ENCODE measurements around the gene P2RX7. TPM values are rescaled to one million over a fixed set of nuclear protein-coding genes. Genes with fewer than 3 reads are reported as not detected.

P2RX7 gene
- total and polyA plus RNA-seq, 2 donors (not counting 1 experiment from before 2014, with no cell fraction given) = 1.9 to 17.2 TPM

DNA sequence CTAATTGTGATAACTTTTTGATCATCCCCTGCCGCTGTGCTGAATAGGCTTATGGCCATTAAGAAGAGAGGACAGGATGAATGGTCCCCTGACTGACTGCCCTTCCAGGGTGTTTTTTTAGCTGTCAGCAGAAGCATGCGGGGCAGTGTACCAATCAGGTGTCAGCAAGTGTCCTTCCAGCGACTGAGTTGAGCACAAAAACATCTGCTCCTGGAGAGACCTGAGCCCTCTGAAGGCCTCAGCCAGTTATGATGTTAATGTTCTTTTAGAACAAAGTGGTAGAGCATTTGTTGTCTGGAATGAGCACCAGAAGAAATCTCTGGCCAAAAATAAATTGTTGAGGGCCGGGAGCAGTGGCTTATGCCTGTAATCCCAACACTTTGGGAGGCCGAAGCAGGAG lies 37.5 kb downstream of the P2RX7 start:
- no peaks in the 10 kb centered on the region for H4K20me1 ChIP-seq (ENCODE audit: control insufficient read depth, extremely low read depth, insufficient read depth, low read length)
- no peak for DNase-seq (ENCODE audit: low read depth in 2 of 2)
- H3K36me3 ChIP-seq (ENCODE audit: control insufficient read depth, insufficient read depth, low read length) = no peaks in the 10 kb centered on the region
- TF ChIP-seq, protein P1, sequence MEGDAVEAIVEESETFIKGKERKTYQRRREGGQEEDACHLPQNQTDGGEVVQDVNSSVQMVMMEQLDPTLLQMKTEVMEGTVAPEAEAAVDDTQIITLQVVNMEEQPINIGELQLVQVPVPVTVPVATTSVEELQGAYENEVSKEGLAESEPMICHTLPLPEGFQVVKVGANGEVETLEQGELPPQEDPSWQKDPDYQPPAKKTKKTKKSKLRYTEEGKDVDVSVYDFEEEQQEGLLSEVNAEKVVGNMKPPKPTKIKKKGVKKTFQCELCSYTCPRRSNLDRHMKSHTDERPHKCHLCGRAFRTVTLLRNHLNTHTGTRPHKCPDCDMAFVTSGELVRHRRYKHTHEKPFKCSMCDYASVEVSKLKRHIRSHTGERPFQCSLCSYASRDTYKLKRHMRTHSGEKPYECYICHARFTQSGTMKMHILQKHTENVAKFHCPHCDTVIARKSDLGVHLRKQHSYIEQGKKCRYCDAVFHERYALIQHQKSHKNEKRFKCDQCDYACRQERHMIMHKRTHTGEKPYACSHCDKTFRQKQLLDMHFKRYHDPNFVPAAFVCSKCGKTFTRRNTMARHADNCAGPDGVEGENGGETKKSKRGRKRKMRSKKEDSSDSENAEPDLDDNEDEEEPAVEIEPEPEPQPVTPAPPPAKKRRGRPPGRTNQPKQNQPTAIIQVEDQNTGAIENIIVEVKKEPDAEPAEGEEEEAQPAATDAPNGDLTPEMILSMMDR (conservative IDR thresholded peaks at IDR 0.05 in 1 of 2, IDR thresholded peaks at IDR 0.05 in 1 of 2; ENCODE audit: low read depth in 1 of 2, low read length in 2 of 2) = no peak
- TF ChIP-seq EZH2 (IDR thresholded peaks at IDR 0.05; ENCODE audit: low read length, missing control alignments) = no peak
- H3K4me3 ChIP-seq (replicated peaks in 1 of 4; ENCODE audit: control extremely low read depth in 1 of 4, insufficient read depth in 1 of 4, low read depth in 3 of 4, low read length in 4 of 4) = no peak overlapping the region
- no peak overlapping the region for H3K9ac ChIP-seq (ENCODE audit: insufficient read depth, low read length)
- no peak overlapping the region for H2AFZ ChIP-seq (ENCODE audit: low read length)
- no peaks in the 10 kb centered on the region for H3K4me1 ChIP-seq (ENCODE audit: control insufficient read depth, extremely low read depth, insufficient read depth, low read length)
- no peaks in the 10 kb centered on the region for H3K79me2 ChIP-seq (ENCODE audit: control insufficient read depth, insufficient read depth, low read length)
- no peaks in the 10 kb centered on the region for H3K27me3 ChIP-seq (ENCODE audit: control insufficient read depth, insufficient read depth, low read length)
- no peak overlapping the region for H3K27ac ChIP-seq (ENCODE audit: insufficient read depth, low read length)
- no peaks in the 10 kb centered on the region for H3K9me3 ChIP-seq (ENCODE audit: control insufficient read depth, insufficient read depth, low read depth, low read length)
- no peak overlapping the region for H3K4me2 ChIP-seq (ENCODE audit: extremely low read depth, insufficient read depth, low read length)

DNA sequence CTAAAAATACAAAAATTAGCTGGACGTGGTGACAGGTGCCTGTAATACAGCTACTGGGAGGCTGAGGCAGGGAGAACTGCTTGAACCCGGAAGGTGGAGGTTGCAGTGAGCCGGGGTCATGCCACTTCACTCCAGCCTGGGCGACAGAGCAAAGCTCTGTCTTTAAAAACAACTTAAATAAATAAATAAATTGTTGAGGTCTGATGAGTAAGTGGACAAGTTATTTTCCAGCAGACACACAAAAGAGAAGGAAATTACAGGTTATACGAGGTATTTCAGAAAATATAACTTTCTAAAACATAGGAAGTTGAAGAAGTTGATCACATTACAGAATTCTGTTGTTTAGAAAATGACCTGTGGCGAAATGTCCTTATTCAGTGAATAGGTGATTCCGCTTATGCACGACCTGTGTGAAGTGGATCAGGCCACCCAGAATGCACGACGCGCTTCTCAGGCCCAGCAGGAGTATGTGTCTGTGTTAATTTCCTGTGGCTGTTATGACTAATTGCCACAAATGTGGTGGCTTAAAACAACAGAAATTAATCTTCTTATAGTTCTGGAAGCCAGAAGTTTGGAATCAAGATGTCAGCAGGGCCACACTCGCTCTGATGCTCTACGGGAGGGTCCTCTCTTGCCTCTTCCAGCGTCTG lies 38.1 kb downstream of the P2RX7 start:
- H2AFZ ChIP-seq (ENCODE audit: low read length) = no peak overlapping the region
- no peaks in the 10 kb centered on the region for H3K36me3 ChIP-seq (ENCODE audit: control insufficient read depth, insufficient read depth, low read length)
- DNase-seq (ENCODE audit: low read depth in 2 of 2) = peak in 1 of 2 donors; percentile 77
- H3K9me3 ChIP-seq (ENCODE audit: control insufficient read depth, insufficient read depth, low read depth, low read length) = no peaks in the 10 kb centered on the region
- no peak overlapping the region for H3K4me3 ChIP-seq (replicated peaks in 1 of 4; ENCODE audit: control extremely low read depth in 1 of 4, insufficient read depth in 1 of 4, low read depth in 3 of 4, low read length in 4 of 4)
- no peaks in the 10 kb centered on the region for H3K27me3 ChIP-seq (ENCODE audit: control insufficient read depth, insufficient read depth, low read length)
- no peaks in the 10 kb centered on the region for H3K79me2 ChIP-seq (ENCODE audit: control insufficient read depth, insufficient read depth, low read length)
- H3K27ac ChIP-seq (ENCODE audit: insufficient read depth, low read length) = no peak overlapping the region
- no peak for TF ChIP-seq EZH2 (IDR thresholded peaks at IDR 0.05; ENCODE audit: low read length, missing control alignments)
- TF ChIP-seq, protein P1 (conservative IDR thresholded peaks at IDR 0.05 in 1 of 2, IDR thresholded peaks at IDR 0.05 in 1 of 2; ENCODE audit: low read depth in 1 of 2, low read length in 2 of 2) = no peak
- no peak overlapping the region for H3K9ac ChIP-seq (ENCODE audit: insufficient read depth, low read length)
- H3K4me2 ChIP-seq (ENCODE audit: extremely low read depth, insufficient read depth, low read length) = no peak overlapping the region
- no peaks in the 10 kb centered on the region for H3K4me1 ChIP-seq (ENCODE audit: control insufficient read depth, extremely low read depth, insufficient read depth, low read length)
- no peaks in the 10 kb centered on the region for H4K20me1 ChIP-seq (ENCODE audit: control insufficient read depth, extremely low read depth, insufficient read depth, low read length)

DNA sequence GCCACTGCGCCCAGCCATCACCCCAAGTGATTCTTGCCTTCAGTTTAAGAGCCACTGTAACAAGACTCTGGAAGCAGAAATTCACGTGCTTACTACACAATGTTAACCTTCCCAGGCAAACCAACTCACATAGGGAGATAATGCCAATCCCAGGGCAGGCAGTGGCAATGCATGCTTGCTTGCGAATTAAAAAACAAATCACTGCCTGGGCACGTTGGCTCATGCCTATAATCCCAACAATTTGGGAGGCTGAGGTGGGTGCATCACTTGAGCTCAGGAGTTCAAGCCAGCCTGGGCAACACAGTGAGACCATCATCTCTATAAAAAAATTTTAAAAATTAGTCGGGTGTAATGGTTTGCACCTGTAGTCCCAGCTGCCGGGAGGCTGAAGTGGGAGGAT lies 39.5 kb downstream of the P2RX7 start:
- Histone ChIP-seq H3K9ac (ENCODE audit: insufficient read depth, low read length) (no peak overlapping the region), H4K20me1 (ENCODE audit: control insufficient read depth, extremely low read depth, insufficient read depth, low read length) (no peaks in the 10 kb centered on the region), H3K79me2 (ENCODE audit: control insufficient read depth, insufficient read depth, low read length) (no peaks in the 10 kb centered on the region), H3K9me3 (ENCODE audit: control insufficient read depth, insufficient read depth, low read depth, low read length) (no peaks in the 10 kb centered on the region), H3K4me2 (ENCODE audit: extremely low read depth, insufficient read depth, low read length) (no peak overlapping the region), H3K27ac (ENCODE audit: insufficient read depth, low read length) (no peak overlapping the region), H3K4me1 (ENCODE audit: control insufficient read depth, extremely low read depth, insufficient read depth, low read length) (no peaks in the 10 kb centered on the region), H3K36me3 (ENCODE audit: control insufficient read depth, insufficient read depth, low read length) (no peaks in the 10 kb centered on the region), H2AFZ (ENCODE audit: low read length) (no peak overlapping the region), H3K27me3 (ENCODE audit: control insufficient read depth, insufficient read depth, low read length) (no peaks in the 10 kb centered on the region), H3K4me3 (replicated peaks in 1 of 4; ENCODE audit: control extremely low read depth in 1 of 4, insufficient read depth in 1 of 4, low read depth in 3 of 4, low read length in 4 of 4) (no peak overlapping the region)
- no peak for TF ChIP-seq EZH2 (IDR thresholded peaks at IDR 0.05; ENCODE audit: low read length, missing control alignments)
- TF ChIP-seq, protein P1 (conservative IDR thresholded peaks at IDR 0.05 in 1 of 2, IDR thresholded peaks at IDR 0.05 in 1 of 2; ENCODE audit: low read depth in 1 of 2, low read length in 2 of 2) = no peak
- DNase-seq (ENCODE audit: low read depth in 2 of 2) = no peak
